Measurements from ENCODE around the gene TMEM131L.

TMEM131L gene

GRCh38 chr4:153669838-153670237, 203.7 kb downstream of the TMEM131L start:
- DNase-seq: no peak

- DNase-seq: no peak
Measured at GRCh38 chr4:153676486-153676885, 210.3 kb downstream of the TMEM131L start.

GRCh38 chr4:153676984-153677383, 210.8 kb downstream of the TMEM131L start:
- DNase-seq: no peak

GRCh38 chr4:153679486-153679885, 213.3 kb downstream of the TMEM131L start:
- DNase-seq: no peak

DNA sequence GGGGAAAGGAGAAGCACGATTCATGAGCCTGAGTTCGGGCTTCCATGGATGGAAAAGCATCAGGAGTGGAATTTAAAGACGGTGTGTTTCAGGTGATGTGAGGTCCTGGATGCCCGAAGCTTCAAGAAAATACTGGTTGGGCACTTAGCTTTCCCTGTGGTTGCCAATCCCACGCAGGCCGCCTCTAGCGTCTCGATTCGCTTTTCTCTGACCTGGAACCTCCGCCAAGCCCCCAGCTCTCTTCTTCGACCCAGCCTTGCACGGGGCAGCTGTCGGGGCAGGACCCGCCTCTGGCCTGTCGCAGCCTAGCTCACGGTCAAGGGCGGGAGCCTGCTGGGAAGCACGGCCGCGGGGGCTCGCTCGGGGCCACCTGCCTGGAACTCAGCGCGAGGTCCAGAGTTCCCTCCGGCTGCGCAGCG, 217.6 kb downstream of the TMEM131L start:
- DNase-seq: no peak

DNA sequence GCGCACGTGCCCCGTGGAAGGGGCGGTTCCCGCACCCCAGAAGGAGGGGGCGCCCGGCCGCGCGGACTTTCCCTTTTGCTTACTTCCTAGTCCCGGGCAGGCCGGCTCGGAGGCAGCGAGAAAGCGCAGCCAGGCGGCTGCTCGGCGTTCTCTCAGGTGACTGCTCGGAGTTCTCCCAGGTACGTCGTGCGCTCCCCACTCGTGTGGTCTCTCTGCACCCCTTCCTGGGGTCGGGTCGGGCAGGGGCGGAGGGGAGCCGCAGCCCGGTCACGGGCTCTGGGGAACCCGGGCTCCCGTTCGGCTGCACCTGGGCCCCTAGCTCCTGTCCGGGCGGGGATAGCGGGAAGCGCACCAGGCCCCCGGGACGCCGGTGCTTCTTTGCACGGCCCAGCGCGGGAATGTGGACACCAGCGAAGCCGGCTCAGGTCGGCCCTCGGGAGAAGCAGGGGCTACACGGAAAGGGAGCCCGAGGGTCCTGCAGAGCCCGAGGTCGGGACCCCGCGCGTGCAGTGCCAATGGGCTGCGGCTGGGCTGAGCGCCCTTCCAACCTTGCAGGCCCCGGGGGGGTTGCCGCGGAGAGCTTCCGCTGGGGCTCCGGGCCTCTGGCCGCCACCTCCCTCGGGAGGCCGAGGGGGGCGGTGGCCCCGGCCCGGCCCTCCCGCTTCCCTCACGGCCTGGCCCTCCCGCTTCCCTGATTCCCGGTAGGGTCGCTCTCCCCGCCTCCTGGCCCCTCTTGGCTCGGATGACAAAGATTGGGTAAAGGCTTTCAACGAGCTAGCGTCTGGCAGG, 218.2 kb downstream of the TMEM131L start, which contains the start of gene TLR2:
TSS of gene TLR2 (plus strand) at position 99 of the 789 bp plus-strand sequence. CDS start 18,628 bp downstream, outside the sequence.
- DNase-seq: peak; percentile 55

GRCh38 chr4:153684971-153685371, 218.8 kb downstream of the TMEM131L start:
- no peak for DNase-seq

Data from activated CD4-positive, alpha-beta T cell treated with anti-CD3 and anti-CD28 coated beads for 1 hour (primary cell).